NCI-H1694 (cell line): ENCODE data around the gene WNT7A.

ENCODE experiments used
- DNase-seq: peaks from one replicate; lab custom pipeline; 2025; lab: John Stamatoyannopoulos, UW

Gene WNT7A

GRCh38 chr3:13884851-13885703 is 5.2 kb upstream of the WNT7A start:
- no peak for DNase-seq

GRCh38 chr3:13883681-13884080 is 3.8 kb upstream of the WNT7A start:
- no peak for DNase-seq

- DNase-seq: no peak
Observed at GRCh38 chr3:13882876-13883275, 3.0 kb upstream of the WNT7A start.

GRCh38 chr3:13881536-13882410 is 1.9 kb upstream of the WNT7A start:
- DNase-seq: no peak

- DNase-seq: no peak
Observed at GRCh38 chr3:13880811-13881156, 913 bp upstream of the WNT7A start.

- no peak for DNase-seq
Observed at GRCh38 chr3:13879102-13879945, 547 bp downstream of the WNT7A start.

- DNase-seq: no peak
Observed at GRCh38 chr3:13878281-13879101, 1.4 kb downstream of the WNT7A start.

GRCh38 chr3:13877911-13878280 is 2.0 kb downstream of the WNT7A start:
- no peak for DNase-seq

GRCh38 chr3:13876451-13877100 is 3.3 kb downstream of the WNT7A start:
- no peak for DNase-seq

GRCh38 chr3:13874891-13875290 is 5.0 kb downstream of the WNT7A start:
- DNase-seq: no peak

- no peak for DNase-seq
Observed at GRCh38 chr3:13873818-13874217, 6.1 kb downstream of the WNT7A start.

- no peak for DNase-seq
Observed at GRCh38 chr3:13872451-13872850, 7.4 kb downstream of the WNT7A start.

- DNase-seq: no peak
Observed at GRCh38 chr3:13871791-13872190, 8.1 kb downstream of the WNT7A start.

GRCh38 chr3:13870902-13871301 is 9.0 kb downstream of the WNT7A start:
- DNase-seq: no peak

GRCh38 chr3:13869761-13870343 is 10.0 kb downstream of the WNT7A start:
- no peak for DNase-seq

- no peak for DNase-seq
Observed at GRCh38 chr3:13868844-13869724, 10.8 kb downstream of the WNT7A start.

GRCh38 chr3:13867732-13868131 is 12.1 kb downstream of the WNT7A start:
- no peak for DNase-seq

GRCh38 chr3:13866041-13866965 is 13.6 kb downstream of the WNT7A start:
- no peak for DNase-seq
